Measurements from ENCODE around the gene HOXB1.
A peak's percentile ranks its signal among the peaks of the same experiment; 100 is the strongest.
"Not testable (repeated sequence)": the region's sequence is repeated elsewhere in the genome, so short reads cannot be mapped to it uniquely, and the experiment has no call there.

Gene HOXB1

DNA sequence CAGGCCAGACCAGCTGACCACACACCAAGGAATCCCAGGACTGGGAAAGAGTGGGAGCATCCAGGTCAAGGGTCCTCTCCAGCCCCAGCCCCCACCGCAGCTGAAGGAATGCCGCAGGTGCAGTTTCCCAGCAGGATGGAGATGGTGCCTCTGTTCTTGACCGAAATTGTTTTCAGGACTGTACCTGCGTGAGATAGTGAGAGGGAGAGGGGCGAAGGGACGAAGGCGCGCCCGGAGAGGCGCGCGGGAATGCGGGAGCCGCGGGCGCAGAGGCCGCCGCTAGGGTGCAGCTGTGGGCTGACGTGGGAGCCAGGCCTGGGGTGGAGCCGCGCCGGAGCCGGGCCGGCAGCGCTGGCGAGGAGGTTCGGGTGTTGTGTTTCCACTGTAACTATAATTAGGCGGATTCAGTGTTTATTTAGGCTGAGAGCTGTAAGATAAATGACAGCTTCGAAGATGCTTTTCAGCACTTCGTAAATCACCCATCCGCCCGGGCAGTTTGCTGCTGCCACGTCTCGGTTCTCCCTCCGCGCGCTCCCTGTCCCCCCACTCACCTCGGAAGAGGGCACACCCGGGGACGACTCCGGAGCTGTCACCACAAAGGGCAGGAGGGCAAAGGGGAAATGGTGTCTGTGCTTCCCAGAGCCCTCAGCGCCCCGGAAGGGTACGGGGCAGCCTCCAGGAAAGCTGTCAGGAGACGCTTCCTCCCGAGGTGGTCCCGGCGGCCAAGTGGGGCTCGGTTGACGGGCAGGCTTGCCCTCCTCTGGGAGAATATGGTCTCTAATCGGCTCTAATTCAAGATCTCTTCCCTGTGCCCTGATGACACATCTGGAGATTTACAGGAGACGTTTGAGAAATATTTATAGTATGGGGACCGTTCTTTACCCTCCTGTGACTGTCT, 38.2 kb downstream of the HOXB1 start:
- peak in 1 of 2 experiments; percentile 24 for DNase-seq

DNA sequence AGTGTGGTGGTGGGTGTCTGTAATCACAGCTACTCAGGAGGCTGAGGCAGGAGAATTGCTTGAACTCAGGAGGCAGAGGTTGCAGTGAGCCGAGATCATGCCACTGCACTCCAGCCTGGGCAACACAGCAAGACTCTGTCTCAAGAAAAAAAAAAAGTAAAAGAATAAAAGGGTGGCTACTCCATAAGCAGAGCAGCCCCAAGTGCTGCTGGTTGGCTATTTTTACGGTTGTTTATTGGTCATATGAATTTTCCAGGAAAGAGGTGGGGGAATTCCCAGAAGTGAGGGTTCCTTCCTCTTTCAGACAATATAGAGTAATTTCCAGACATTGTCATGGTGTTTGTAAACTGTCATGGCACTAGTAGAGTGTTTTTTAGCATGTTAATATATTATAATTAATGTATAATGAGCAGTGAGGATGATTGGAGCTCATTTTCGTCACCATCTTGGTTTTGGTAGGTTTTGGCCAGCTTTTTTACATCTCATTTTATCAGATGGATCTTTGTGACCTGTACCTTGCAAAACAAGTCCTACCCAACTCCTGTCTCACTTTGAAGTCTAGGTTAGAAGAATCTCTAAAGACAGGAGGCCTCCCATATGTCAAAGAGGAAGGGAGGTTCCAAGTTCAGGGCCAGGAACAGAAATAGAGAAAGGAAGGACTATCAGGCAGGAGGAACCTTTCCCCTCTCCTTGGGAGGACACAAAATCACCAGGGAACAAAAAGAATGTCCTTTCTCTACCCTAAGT, 39.1 kb downstream of the HOXB1 start:
- no peak for DNase-seq

- DNase-seq = no peak
Measured at GRCh38 chr17:48490451-48490892, 40.3 kb downstream of the HOXB1 start.

GRCh38 chr17:48489781-48490180, 41.0 kb downstream of the HOXB1 start:
- DNase-seq = no peak

DNA sequence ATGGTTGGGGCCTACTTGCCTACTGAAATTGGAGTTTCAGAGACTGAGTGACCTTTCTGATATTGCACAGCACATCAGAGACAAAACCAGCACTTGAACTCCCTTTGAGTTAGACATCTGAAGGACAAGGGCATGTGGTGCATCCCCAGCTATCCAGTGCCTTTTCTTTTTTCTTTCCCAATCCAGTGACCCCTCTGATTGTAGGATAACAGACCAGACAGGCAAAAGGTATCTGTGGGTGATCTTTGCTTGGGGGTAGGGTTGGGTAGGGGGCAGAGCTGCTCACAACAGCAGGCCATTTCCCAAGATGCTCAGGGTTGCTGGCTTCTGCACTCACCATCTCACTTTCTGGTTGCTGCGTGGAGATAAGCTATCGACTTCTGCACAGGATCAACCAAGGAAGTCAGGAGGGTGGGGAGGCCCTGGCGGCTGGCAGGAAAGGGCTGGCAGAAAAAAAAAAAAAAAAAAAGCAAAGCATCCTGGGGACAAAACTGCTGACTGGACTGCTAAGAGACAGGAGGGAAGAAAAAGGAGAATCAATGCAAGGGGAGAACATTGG, 42.2 kb downstream of the HOXB1 start:
- no peak for DNase-seq

- DNase-seq = no peak
Measured at GRCh38 chr17:48487221-48487620, 43.6 kb downstream of the HOXB1 start.

DNA sequence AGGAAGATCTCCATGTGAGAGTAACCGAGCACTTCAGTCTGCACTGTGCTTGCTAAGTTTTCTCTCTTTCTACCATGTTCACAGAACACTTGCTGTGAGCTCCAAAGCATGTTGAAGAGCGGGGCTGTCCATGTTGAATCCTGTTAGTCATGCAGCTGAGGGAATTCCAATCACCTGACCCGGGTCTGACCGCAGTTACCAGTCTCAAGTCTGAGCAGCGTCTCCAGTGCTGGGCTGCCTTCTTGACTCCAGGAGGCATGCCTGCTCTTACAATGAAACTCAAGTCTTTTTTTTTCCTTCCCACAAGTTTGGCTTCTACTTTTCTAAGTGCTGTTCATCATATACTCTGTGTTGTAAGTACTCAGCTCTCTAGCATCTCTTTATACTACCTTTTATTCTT, 44.3 kb downstream of the HOXB1 start:
- DNase-seq = no peak

DNA sequence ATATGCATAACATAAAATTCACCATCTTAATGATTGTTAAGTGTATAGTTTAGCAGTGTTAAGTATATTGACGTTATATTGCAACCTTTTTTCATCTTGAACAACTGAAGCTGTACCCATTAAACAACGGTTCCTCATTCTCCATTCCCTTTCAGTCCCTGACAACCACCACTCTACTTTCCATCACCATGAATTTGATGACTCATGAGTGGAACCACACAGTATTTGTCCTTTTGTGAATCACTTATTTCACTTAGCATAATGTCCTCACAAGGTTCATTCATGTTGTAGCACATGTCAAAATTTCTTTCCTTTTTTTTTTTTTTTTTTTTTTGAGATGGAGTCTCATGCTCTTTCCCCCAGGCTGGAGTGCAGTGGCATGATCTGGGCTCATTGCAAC, 46.0 kb downstream of the HOXB1 start:
- no peak for DNase-seq

GRCh38 chr17:48484256-48484655, 46.6 kb downstream of the HOXB1 start:
- DNase-seq = no peak

- DNase-seq = no peak
Measured at GRCh38 chr17:48483471-48484131, 47.2 kb downstream of the HOXB1 start.

GRCh38 chr17:48483004-48483403, 47.8 kb downstream of the HOXB1 start:
- DNase-seq = no peak

DNA sequence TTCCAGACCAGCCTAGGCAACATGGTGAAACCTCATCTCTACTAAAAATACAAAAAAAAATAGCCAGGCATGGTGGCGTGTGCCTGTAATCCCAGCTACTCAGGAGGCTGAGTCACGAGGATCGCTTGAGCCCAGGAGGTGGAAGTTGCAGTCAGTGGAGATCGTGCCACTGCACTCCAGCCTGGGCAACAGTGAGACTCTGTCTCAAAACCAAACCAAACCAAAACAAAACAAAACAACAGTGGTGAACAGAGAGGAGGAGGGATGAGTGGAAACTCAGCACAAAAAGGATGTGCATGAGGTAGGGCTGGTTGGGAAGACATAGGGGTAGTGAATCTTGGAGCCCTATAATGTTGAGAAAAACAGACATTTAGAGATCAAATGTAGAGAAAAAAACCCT, 48.5 kb downstream of the HOXB1 start:
- DNase-seq = not testable (repeated sequence)

- no peak for DNase-seq
Measured at GRCh38 chr17:48479014-48479402, 51.8 kb downstream of the HOXB1 start.
